Activated CD8-positive, alpha-beta memory T cell treated with anti-CD3 and anti-CD28 coated beads, Interleukin-2, amount 10 ng/mL, durations not matched to agents 7 days and 5 days (primary cell): Measurements from ENCODE around the gene PDPR. TPM values are rescaled to one million over a fixed set of nuclear protein-coding genes. Genes with fewer than 3 reads are reported as not detected.
"Not testable (repeated sequence)": the region's sequence is repeated elsewhere in the genome, so short reads cannot be mapped to it uniquely, and the experiment has no call there.

Source experiments
- ATAC-seq: fragments of 150-1000 bp; cut with Tn5 transposase; one replicate; pipeline ENCODE4 v1.10.0; 2021; ENCODE audit warnings: moderate library complexity
- CTCF ChIA-PET: fragments of 350-600 bp; sonication (Branson Sonifier 250); formaldehyde crosslinking; loops from one replicate; lab custom pipeline; 2021; ENCODE audit warnings: antibody characterized with exemption; lab: Charles Lee
- DNase-seq: peaks from one replicate; pipeline ENCODE4 v3.0.0-alpha.2; 2020
- H3K27ac Mint-ChIP-seq: one replicate; pipeline ENCODE4 v1.8.0; 2021; ENCODE audit warnings: mild to moderate bottlenecking, mixed read lengths
- H3K27me3 Mint-ChIP-seq: one replicate; pipeline ENCODE4 v1.8.0; 2021; ENCODE audit warnings: mixed read lengths
- H3K36me3 Mint-ChIP-seq: one replicate; pipeline ENCODE4 v1.8.0; 2021; ENCODE audit warnings: mild to moderate bottlenecking, mixed read lengths
- H3K4me1 Mint-ChIP-seq: one replicate; pipeline ENCODE4 v1.8.0; 2021; ENCODE audit warnings: mixed read lengths
- H3K4me3 Mint-ChIP-seq: one replicate; pipeline ENCODE4 v1.8.0; 2021; ENCODE audit warnings: mild to moderate bottlenecking, moderate library complexity, mixed read lengths
- H3K9me3 Mint-ChIP-seq: one replicate; pipeline ENCODE4 v1.8.0; 2022; ENCODE audit warnings: low read depth, mixed read lengths
- total RNA-seq, 2 experiments: library from RNA; stranded (reverse); gene quantifications; one replicate each; pipeline ENCODE4 v1.2.3, GENCODE V29; 2021

The PDPR gene
- total RNA-seq, 2 experiments from 2014 or later = 18.2 to 20.3 TPM

DNA sequence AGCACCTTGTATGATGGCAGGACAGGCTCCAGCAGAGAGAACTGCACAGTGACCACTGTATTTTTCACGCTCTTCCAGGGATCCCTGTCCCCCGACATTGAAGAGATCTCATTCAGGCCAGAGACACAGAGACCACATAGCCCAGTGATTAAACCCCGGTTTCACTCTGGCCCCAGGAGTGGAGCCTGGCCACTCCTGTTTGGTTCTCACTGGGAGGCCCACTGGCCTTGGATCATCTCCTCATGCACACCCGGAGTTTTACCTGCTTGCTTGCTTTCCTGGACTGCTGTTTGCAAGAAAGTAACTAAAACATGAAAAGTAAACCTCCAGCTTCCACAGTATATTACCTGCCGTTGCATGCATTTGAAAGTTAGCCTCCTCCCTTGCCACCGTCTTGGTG is 46.3 kb downstream of the PDPR start:
- DNase-seq (no peak), ATAC-seq (no peak)
- Mint-ChIP-seq H3K27me3 (no peaks in the 10 kb centered on the region), H3K27ac (no peak overlapping the region), H3K9me3 (no peaks in the 10 kb centered on the region), H3K36me3 (peaks cover 13% of the 10 kb centered on the region), H3K4me1 (no peaks in the 10 kb centered on the region), H3K4me3 (no peak overlapping the region)
- CTCF ChIA-PET = interaction anchor here (0.6 kb wide), 1 partner anchor 376 kb away, joined by 3 read pairs; no protein-coding TSS in a partner anchor

DNA sequence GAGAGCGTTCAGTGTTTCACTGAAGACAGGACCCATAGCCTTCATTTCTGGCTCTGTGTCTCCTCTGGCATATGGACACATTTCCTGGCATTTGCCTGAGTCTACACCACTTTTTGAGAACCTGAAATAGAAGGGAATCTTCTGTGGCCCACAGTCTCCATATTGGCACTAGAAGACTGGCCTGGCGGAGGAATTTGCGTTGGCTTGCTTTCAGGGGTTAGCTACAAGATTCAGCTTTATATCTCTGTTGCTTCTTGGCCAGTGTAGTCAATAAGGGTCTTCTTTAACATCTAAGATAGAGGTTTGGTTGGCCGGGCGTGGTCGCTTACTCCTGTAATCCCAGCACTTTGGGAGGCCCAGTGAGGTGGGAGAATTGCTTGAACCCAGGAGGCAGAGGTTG is 46.7 kb downstream of the PDPR start:
- peaks cover 13% of the 10 kb centered on the region for H3K36me3 Mint-ChIP-seq
- no peak overlapping the region for H3K4me3 Mint-ChIP-seq
- no peak for DNase-seq
- CTCF ChIA-PET = interaction anchor here (0.6 kb wide), 1 partner anchor 376 kb away, joined by 3 read pairs; no protein-coding TSS in a partner anchor
- no peaks in the 10 kb centered on the region for H3K9me3 Mint-ChIP-seq
- H3K27ac Mint-ChIP-seq = no peak overlapping the region
- no peaks in the 10 kb centered on the region for H3K27me3 Mint-ChIP-seq
- ATAC-seq = no peak
- no peaks in the 10 kb centered on the region for H3K4me1 Mint-ChIP-seq

DNA sequence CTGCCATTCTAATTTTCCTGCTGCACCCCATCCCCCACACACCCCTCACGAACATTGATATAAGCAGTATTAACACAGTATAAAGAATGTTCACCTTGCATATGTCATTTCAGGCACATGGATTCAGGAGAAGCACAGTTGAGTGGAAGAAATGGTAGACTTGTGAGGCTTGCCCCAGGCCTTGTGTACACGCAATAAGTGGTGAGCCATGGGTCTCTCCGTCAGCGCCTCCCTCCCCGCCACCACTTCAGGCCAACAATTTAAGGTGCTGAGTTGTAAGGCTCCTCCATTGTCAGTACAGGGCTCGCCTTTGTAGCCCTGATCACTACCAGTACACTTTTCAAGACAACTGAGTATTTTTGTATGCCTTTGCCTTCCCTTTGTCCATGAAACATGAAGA is 47.2 kb downstream of the PDPR start:
- H3K27ac Mint-ChIP-seq = no peak overlapping the region
- H3K4me1 Mint-ChIP-seq = no peaks in the 10 kb centered on the region
- no peak for ATAC-seq
- H3K36me3 Mint-ChIP-seq = peaks cover 11% of the 10 kb centered on the region
- no peaks in the 10 kb centered on the region for H3K9me3 Mint-ChIP-seq
- CTCF ChIA-PET = interaction anchor here (1.0 kb wide), 1 partner anchor 10 kb away, joined by 3 read pairs; no protein-coding TSS in a partner anchor
- no peaks in the 10 kb centered on the region for H3K27me3 Mint-ChIP-seq
- no peak overlapping the region for H3K4me3 Mint-ChIP-seq
- no peak for DNase-seq

DNA sequence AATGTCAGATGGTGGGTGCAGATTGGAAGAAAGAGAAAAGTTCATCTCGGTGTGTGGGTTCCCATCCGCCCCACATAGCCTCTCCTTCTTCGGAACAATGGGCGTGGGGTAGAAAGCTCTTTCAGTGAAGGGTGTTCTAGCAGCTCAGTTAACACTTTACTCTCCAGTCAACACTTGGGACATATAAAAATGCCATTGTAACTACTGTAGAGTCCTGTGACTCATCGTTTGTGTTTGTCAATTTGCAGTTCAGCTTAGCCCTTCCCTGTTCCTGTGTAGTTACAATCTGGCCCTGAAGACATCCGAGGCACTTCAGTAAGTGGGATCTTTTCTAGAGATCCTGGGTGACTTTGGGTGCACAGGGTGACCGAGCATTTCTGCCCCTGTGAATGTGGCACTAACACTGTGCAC is 47.9 kb downstream of the PDPR start:
- DNase-seq = no peak
- Mint-ChIP-seq H3K27me3 (no peaks in the 10 kb centered on the region), H3K4me1 (no peaks in the 10 kb centered on the region), H3K36me3 (peaks cover 6% of the 10 kb centered on the region), H3K4me3 (no peak overlapping the region), H3K9me3 (no peaks in the 10 kb centered on the region), H3K27ac (no peak overlapping the region)
- ATAC-seq = no peak
- CTCF ChIA-PET = interaction anchor here (1.0 kb wide), 1 partner anchor 11 kb away, joined by 3 read pairs; no protein-coding TSS in a partner anchor

DNA sequence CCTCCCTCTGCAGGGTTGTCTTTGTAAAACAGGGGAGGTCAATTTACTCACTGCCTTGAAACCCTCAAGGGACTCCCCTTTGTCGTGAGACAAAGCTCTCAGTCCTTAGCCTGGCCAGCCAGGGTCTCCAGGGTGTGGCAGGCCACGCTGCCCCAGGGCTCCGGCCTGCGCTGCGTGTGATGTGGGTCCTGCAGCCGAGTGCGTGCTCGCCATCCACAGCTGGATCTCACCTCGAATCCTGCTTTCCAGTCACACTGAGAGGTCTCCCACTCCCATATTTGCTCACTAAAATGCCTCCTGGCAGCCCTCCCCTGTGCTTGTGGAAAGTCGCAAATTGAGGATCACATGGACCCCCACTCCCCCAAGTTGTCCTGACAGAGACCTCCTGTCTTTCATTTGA is 49.5 kb downstream of the PDPR start:
- no peaks in the 10 kb centered on the region for H3K4me1 Mint-ChIP-seq
- no peak for ATAC-seq
- no peaks in the 10 kb centered on the region for H3K27me3 Mint-ChIP-seq
- H3K27ac Mint-ChIP-seq = no peak overlapping the region
- no peak for DNase-seq
- H3K9me3 Mint-ChIP-seq = no peaks in the 10 kb centered on the region
- peaks cover 1% of the 10 kb centered on the region for H3K36me3 Mint-ChIP-seq
- H3K4me3 Mint-ChIP-seq = no peak overlapping the region
- CTCF ChIA-PET = no interaction called here

- H3K9me3 Mint-ChIP-seq, H3K27ac Mint-ChIP-seq, H3K36me3 Mint-ChIP-seq, ATAC-seq, CTCF ChIA-PET, H3K4me3 Mint-ChIP-seq, H3K4me1 Mint-ChIP-seq, H3K27me3 Mint-ChIP-seq, DNase-seq: not testable (repeated sequence)
Measured at GRCh38 chr16:70166688-70167087, 52.6 kb downstream of the PDPR start.

- H3K36me3 Mint-ChIP-seq, H3K9me3 Mint-ChIP-seq, DNase-seq, H3K27me3 Mint-ChIP-seq, H3K27ac Mint-ChIP-seq, CTCF ChIA-PET, H3K4me1 Mint-ChIP-seq, ATAC-seq, H3K4me3 Mint-ChIP-seq: not testable (repeated sequence)
Measured at GRCh38 chr16:70173212-70173837, 59.2 kb downstream of the PDPR start, which contains the start of gene CLEC18C. CLEC18C (plus strand) TSS chr16:70173787; CDS start chr16:70174279, 492 bp downstream.

DNA sequence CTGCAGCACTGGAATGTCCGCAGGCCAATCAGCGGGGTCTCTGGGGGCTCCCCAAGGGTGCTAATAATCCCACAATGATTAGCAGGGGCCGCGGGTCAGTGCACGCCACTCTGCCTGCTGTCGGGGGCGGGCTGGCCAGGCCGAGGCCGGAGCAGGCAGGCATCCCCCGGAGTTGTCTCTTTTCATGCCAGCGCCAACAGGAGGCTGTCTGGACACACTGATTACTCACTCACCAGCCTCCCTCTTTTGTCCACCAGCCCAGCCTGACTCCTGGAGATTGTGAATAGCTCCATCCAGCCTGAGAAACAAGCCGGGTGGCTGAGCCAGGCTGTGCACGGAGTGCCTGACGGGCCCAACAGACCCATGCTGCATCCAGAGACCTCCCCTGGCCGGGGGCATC is 59.8 kb downstream of the PDPR start:
- H3K4me1 Mint-ChIP-seq, DNase-seq, H3K27me3 Mint-ChIP-seq, ATAC-seq, H3K36me3 Mint-ChIP-seq, CTCF ChIA-PET, H3K27ac Mint-ChIP-seq, H3K9me3 Mint-ChIP-seq, H3K4me3 Mint-ChIP-seq: not testable (repeated sequence)

- H3K27ac Mint-ChIP-seq, H3K4me3 Mint-ChIP-seq, H3K4me1 Mint-ChIP-seq, H3K27me3 Mint-ChIP-seq, CTCF ChIA-PET, H3K9me3 Mint-ChIP-seq, DNase-seq, H3K36me3 Mint-ChIP-seq: not testable (repeated sequence)
- peak; percentile 27 for ATAC-seq
Measured at GRCh38 chr16:70174387-70174932, 60.3 kb downstream of the PDPR start.

- ATAC-seq = peak; percentile 27
- H3K27ac Mint-ChIP-seq = not testable (repeated sequence)
Measured at GRCh38 chr16:70187858-70188607, 73.9 kb downstream of the PDPR start.

GRCh38 chr16:70188608-70188915 is 74.4 kb downstream of the PDPR start:
- H3K4me1 Mint-ChIP-seq, ATAC-seq, H3K27me3 Mint-ChIP-seq, H3K9me3 Mint-ChIP-seq, DNase-seq, CTCF ChIA-PET, H3K36me3 Mint-ChIP-seq, H3K27ac Mint-ChIP-seq, H3K4me3 Mint-ChIP-seq: not testable (repeated sequence)

More at GRCh38 chr16:70187858-70188607, 73.9 kb downstream of the PDPR start:
- H3K4me3 Mint-ChIP-seq, CTCF ChIA-PET, H3K36me3 Mint-ChIP-seq, H3K9me3 Mint-ChIP-seq, DNase-seq, H3K27me3 Mint-ChIP-seq, H3K4me1 Mint-ChIP-seq: not testable (repeated sequence)

DNA sequence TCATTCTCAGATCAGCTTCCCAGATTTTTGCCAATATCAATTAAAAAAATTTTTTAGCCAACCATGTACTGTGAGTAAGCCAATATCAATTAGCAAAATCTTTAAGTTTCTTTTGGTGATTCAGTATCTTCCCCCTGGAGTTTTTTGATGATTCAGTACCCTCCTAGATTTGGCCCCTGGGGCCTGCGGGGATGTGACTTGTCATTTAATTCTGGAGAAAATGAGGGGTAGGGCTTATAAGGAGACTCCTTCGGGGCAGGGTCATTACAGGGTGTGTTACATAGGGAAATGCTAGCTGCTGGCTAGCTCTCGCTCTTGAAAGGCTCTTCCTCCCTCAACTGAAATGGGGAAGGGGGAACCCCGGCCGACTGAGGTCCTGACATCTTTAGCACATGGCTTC is 76.4 kb downstream of the PDPR start:
- CTCF ChIA-PET = not testable (repeated sequence)

DNA sequence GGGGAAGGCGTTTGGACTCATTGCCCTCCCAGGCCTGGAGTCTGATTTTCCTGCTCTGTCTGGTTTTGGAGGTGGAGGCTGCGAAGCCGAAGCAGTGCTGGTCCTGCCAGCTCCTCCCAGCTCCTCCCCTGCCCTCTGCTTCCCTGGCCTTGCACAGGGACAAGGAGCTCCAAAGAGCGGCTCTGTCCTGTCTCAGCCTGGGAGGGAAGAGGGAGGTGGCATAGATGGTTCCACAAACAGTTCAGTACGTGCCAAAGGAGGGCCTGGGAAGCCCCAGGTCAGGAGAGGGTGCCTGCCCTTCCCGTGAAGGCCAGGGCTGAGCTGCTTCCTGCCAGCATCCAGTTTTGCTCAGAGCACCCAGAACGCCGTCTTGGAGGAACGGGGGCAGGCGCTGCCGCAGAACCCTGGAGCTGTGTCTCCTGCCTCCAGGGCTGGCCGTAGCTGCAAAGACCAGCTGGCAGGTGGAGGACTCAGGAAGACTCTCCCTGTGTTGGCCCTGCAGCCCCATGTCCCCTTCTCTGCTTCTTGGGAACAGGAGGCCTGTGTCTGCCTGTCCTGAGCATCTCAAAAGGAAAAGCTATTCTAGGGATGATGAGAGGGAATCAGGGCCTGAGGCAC is 82.7 kb downstream of the PDPR start:
- H3K27me3 Mint-ChIP-seq, H3K4me3 Mint-ChIP-seq, H3K36me3 Mint-ChIP-seq, H3K27ac Mint-ChIP-seq, CTCF ChIA-PET, H3K9me3 Mint-ChIP-seq, H3K4me1 Mint-ChIP-seq, DNase-seq, ATAC-seq: not testable (repeated sequence)

More for the DNA sequence above, 76.4 kb downstream of the PDPR start:
- H3K4me1 Mint-ChIP-seq, H3K36me3 Mint-ChIP-seq, H3K27me3 Mint-ChIP-seq, ATAC-seq, DNase-seq, H3K9me3 Mint-ChIP-seq, H3K4me3 Mint-ChIP-seq, H3K27ac Mint-ChIP-seq: not testable (repeated sequence)
